Neural cell (in vitro differentiated cells): ENCODE measurements around the gene HK1.

Experiments used
- RAD21 ChIP-seq: fragments of 450-650 bp; conservative IDR thresholded peaks from 2 replicates; pipeline ENCODE4 v1.6.1; 2014; ENCODE audit warnings: antibody characterized with exemption, mild to moderate bottlenecking, moderate library complexity
- TF ChIP-seq, protein P1 (sequence below): fragments of 450-650 bp; IDR thresholded peaks from 2 replicates; pipeline ENCODE4 v1.5.1; 2014; ENCODE audit warnings: antibody characterized with exemption, mild to moderate bottlenecking, moderate library complexity; ENCODE audit not compliant: poor library complexity, severe bottlenecking

DNA sequence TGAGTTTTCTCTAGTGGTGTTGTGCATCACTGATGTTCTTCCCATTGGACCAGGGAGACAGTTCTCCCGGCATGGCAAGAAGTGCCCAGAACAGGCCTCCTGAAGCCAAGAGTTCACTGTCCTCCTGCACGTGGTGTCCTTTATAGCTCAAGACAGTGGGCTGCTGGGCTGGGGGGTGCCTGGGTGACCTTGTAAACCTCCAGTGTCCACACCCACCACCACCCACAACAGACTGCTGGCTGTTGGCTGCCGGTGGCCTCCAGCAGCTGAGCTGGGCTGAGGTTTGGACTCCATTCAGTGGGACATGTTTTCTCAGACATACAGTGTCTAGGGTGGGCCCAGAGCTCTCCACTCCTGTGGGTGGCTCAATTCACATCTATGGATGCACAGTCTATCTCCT, 42.2 kb downstream of the HK1 start:
- no peak for TF ChIP-seq RAD21
- TF ChIP-seq, protein P1, sequence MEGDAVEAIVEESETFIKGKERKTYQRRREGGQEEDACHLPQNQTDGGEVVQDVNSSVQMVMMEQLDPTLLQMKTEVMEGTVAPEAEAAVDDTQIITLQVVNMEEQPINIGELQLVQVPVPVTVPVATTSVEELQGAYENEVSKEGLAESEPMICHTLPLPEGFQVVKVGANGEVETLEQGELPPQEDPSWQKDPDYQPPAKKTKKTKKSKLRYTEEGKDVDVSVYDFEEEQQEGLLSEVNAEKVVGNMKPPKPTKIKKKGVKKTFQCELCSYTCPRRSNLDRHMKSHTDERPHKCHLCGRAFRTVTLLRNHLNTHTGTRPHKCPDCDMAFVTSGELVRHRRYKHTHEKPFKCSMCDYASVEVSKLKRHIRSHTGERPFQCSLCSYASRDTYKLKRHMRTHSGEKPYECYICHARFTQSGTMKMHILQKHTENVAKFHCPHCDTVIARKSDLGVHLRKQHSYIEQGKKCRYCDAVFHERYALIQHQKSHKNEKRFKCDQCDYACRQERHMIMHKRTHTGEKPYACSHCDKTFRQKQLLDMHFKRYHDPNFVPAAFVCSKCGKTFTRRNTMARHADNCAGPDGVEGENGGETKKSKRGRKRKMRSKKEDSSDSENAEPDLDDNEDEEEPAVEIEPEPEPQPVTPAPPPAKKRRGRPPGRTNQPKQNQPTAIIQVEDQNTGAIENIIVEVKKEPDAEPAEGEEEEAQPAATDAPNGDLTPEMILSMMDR: no peak
